Fibroblast of lung (primary cell): ENCODE measurements around the gene ALDH18A1. TPM values are rescaled to one million over a fixed set of nuclear protein-coding genes. Genes with fewer than 3 reads are reported as not detected.

Experiments used
- DNase-seq, 2 donors: peaks; one replicate each; pipeline versions ENCODE4 v3.0.0 to v3.0.0-alpha.2; 2010; ENCODE audit warnings: low read depth in 2 of 2
- H2AFZ ChIP-seq: 2 replicates; pipeline ENCODE4 v1.5.1; 2012; ENCODE audit warnings: low read length, control low read depth, inconsistent platforms
- H3K27ac ChIP-seq: 2 replicates; pipeline ENCODE4 v1.5.1; 2011; ENCODE audit warnings: low read length, control low read depth; ENCODE audit not compliant: insufficient read depth
- H3K27me3 ChIP-seq: 2 replicates; pipeline ENCODE4 v1.5.1; 2011; ENCODE audit warnings: mild to moderate bottlenecking, low read length; ENCODE audit not compliant: control insufficient read depth, insufficient read depth
- H3K36me3 ChIP-seq: 2 replicates; pipeline ENCODE4 v1.5.1; 2011; ENCODE audit warnings: low read length; ENCODE audit not compliant: control insufficient read depth, insufficient read depth
- H3K4me1 ChIP-seq: 2 replicates; pipeline ENCODE4 v1.5.1; 2011; ENCODE audit warnings: low read length; ENCODE audit not compliant: control insufficient read depth, insufficient read depth; ENCODE audit errors: extremely low read depth
- H3K4me2 ChIP-seq: 2 replicates; pipeline ENCODE4 v1.5.1; 2011; ENCODE audit warnings: low read length, control low read depth; ENCODE audit not compliant: insufficient read depth; ENCODE audit errors: extremely low read depth
- H3K4me3 ChIP-seq, 4 experiments: fragments of 200-600 bp in 1 of 4; sonication (generic) in 1 of 4; replicated peaks in 1 of 4; 2 replicates each; pipeline ENCODE4 v1.5.1; 2011 to 2016; ENCODE audit warnings: low read length in 4 of 4, low read depth in 3 of 4, mild to moderate bottlenecking in 3 of 4, control low read depth in 2 of 4, inconsistent platforms in 1 of 4, mixed read lengths in 1 of 4; ENCODE audit not compliant: insufficient read depth in 1 of 4; ENCODE audit errors: control extremely low read depth in 1 of 4
- H3K79me2 ChIP-seq: 2 replicates; pipeline ENCODE4 v1.5.1; 2012; ENCODE audit warnings: mild to moderate bottlenecking, low read length, inconsistent platforms; ENCODE audit not compliant: control insufficient read depth, insufficient read depth
- H3K9ac ChIP-seq: 2 replicates; pipeline ENCODE4 v1.5.1; 2011; ENCODE audit warnings: mild to moderate bottlenecking, low read length, control low read depth; ENCODE audit not compliant: insufficient read depth
- H3K9me3 ChIP-seq: 2 replicates; pipeline ENCODE4 v1.5.1; 2012; ENCODE audit warnings: low read depth, low read length; ENCODE audit not compliant: control insufficient read depth, insufficient read depth
- H4K20me1 ChIP-seq: 2 replicates; pipeline ENCODE4 v1.5.1; 2011; ENCODE audit warnings: low read length; ENCODE audit not compliant: control insufficient read depth, insufficient read depth; ENCODE audit errors: extremely low read depth
- CTCF ChIP-seq, 2 donors: IDR thresholded peaks in 1 of 2; conservative IDR thresholded peaks in 1 of 2; 1 replicate in 1 of 2; 2 replicates in 1 of 2; pipeline ENCODE4 v1.5.1; 2011 to 2012; ENCODE audit warnings: low read length in 2 of 2, control low read depth in 1 of 2, inconsistent platforms in 1 of 2, low read depth in 1 of 2, mild to moderate bottlenecking in 1 of 2
- EZH2 ChIP-seq: IDR thresholded peaks from 2 replicates; pipeline ENCODE4 v1.5.1; 2012; ENCODE audit warnings: low read length, control low read depth, mild to moderate bottlenecking; ENCODE audit errors: missing control alignments
- polyA plus RNA-seq, 2 donors: library from polyadenylated mRNA; depleted of rRNA in 1 of 2; stranded (reverse) in 1 of 2; unstranded in 1 of 2; fragments of >200 nt; gene quantifications; 2 replicates each; pipeline ENCODE4 v1.2.1, GENCODE V29; 2011 to 2012; ENCODE audit warnings: missing spikeins in 1 of 2
- total RNA-seq: library from RNA; depleted of rRNA; stranded (reverse); fragments of >200 nt; gene quantifications from 2 replicates; pipeline ENCODE4 v1.2.1, GENCODE V29; 2014

ALDH18A1 gene
- total and polyA plus RNA-seq, 2 donors (not counting 1 experiment from before 2014, with no cell fraction given) = 84.4 to 85.7 TPM

- TF ChIP-seq CTCF (conservative IDR thresholded peaks at IDR 0.05 in 1 of 2, IDR thresholded peaks at IDR 0.05 in 1 of 2; ENCODE audit: low read depth in 1 of 2, low read length in 2 of 2) = no peak
- no peak for TF ChIP-seq EZH2
- no peak overlapping the region for H3K4me3 ChIP-seq
- H4K20me1 ChIP-seq = no peaks in the 10 kb centered on the region
- no peaks in the 10 kb centered on the region for H3K4me1 ChIP-seq
- peaks cover 2% of the 10 kb centered on the region for H3K36me3 ChIP-seq
- DNase-seq = no peak
- H3K27ac ChIP-seq = no peak overlapping the region
- no peak overlapping the region for H3K9ac ChIP-seq
- no peaks in the 10 kb centered on the region for H3K9me3 ChIP-seq
- H3K27me3 ChIP-seq = no peaks in the 10 kb centered on the region
- H2AFZ ChIP-seq = no peak overlapping the region
- peaks cover 5% of the 10 kb centered on the region for H3K79me2 ChIP-seq
- H3K4me2 ChIP-seq = no peak overlapping the region
These were observed 34.8 kb upstream of the ALDH18A1 start for GRCh38 chr10:95691281-95691680.

- no peak for DNase-seq
- Histone ChIP-seq H3K4me1 (no peaks in the 10 kb centered on the region), H3K27ac (no peak overlapping the region), H4K20me1 (no peaks in the 10 kb centered on the region), H3K36me3 (peaks cover 2% of the 10 kb centered on the region), H2AFZ (no peak overlapping the region), H3K27me3 (no peaks in the 10 kb centered on the region), H3K4me2 (no peak overlapping the region), H3K9ac (no peak overlapping the region), H3K9me3 (no peaks in the 10 kb centered on the region), H3K4me3 (no peak overlapping the region), H3K79me2 (peaks cover 5% of the 10 kb centered on the region)
- TF ChIP-seq CTCF (conservative IDR thresholded peaks at IDR 0.05 in 1 of 2, IDR thresholded peaks at IDR 0.05 in 1 of 2; ENCODE audit: low read depth in 1 of 2, low read length in 2 of 2) (no peak), EZH2 (no peak)
These were observed 32.1 kb upstream of the ALDH18A1 start for GRCh38 chr10:95688648-95689047.

GRCh38 chr10:95683966-95684365, 27.5 kb upstream of the ALDH18A1 start:
- H3K79me2 ChIP-seq = no peaks in the 10 kb centered on the region
- DNase-seq = no peak
- H3K27me3 ChIP-seq = no peaks in the 10 kb centered on the region
- H3K4me2 ChIP-seq = no peak overlapping the region
- no peaks in the 10 kb centered on the region for H3K9me3 ChIP-seq
- H3K4me1 ChIP-seq = no peaks in the 10 kb centered on the region
- peaks cover 2% of the 10 kb centered on the region for H3K36me3 ChIP-seq
- TF ChIP-seq EZH2 (no peak), CTCF (conservative IDR thresholded peaks at IDR 0.05 in 1 of 2, IDR thresholded peaks at IDR 0.05 in 1 of 2; ENCODE audit: low read depth in 1 of 2, low read length in 2 of 2) (no peak)
- H3K4me3 ChIP-seq = no peak overlapping the region
- H4K20me1 ChIP-seq = no peaks in the 10 kb centered on the region
- H2AFZ ChIP-seq = no peak overlapping the region
- H3K9ac ChIP-seq = no peak overlapping the region
- no peak overlapping the region for H3K27ac ChIP-seq
